Stomach smooth muscle (tissue), 2 donors: ENCODE results near the gene FAM107B.

Experiments
- H3K27ac ChIP-seq: one replicate; pipeline ENCODE4 v1.7.0; 2013; ENCODE audit warnings: mild to moderate bottlenecking, low read length, inconsistent platforms
- H3K27me3 ChIP-seq, 2 donors: one replicate each; pipeline ENCODE4 v1.7.0; 2013; ENCODE audit warnings: low read length in 2 of 2; ENCODE audit not compliant: insufficient read depth in 2 of 2, control insufficient read depth in 1 of 2
- H3K36me3 ChIP-seq, 2 donors: one replicate each; pipeline ENCODE4 v1.7.0; 2013; ENCODE audit warnings: low read length in 2 of 2; ENCODE audit not compliant: control insufficient read depth in 2 of 2, insufficient read depth in 2 of 2
- H3K4me1 ChIP-seq: one replicate; pipeline ENCODE4 v1.7.0; 2013; ENCODE audit warnings: low read length; ENCODE audit not compliant: control insufficient read depth, insufficient read depth
- H3K4me3 ChIP-seq, 2 donors: one replicate each; pipeline ENCODE4 v1.7.0; 2013; ENCODE audit warnings: low read length in 2 of 2
- H3K9ac ChIP-seq, 2 donors: one replicate each; pipeline ENCODE4 v1.7.0; 2013; ENCODE audit warnings: low read length in 2 of 2, mild to moderate bottlenecking in 1 of 2
- H3K9me3 ChIP-seq, 2 donors: one replicate each; pipeline ENCODE4 v1.7.0; 2013; ENCODE audit warnings: low read length in 2 of 2; ENCODE audit not compliant: control insufficient read depth in 2 of 2
- donor health status: healthy.
- donor health status: Pancreatic carcinoma.

FAM107B gene

GRCh38 chr10:14468726-14469125 is 306.0 kb downstream of the FAM107B start:
- H3K36me3 ChIP-seq: no peaks in the 10 kb centered on the region
- H3K9ac ChIP-seq: no peak overlapping the region
- H3K4me3 ChIP-seq: no peak overlapping the region
- H3K27ac ChIP-seq: no peak overlapping the region
- H3K27me3 ChIP-seq: peaks cover 0 to 4% of the 10 kb centered on the region in 2 donors
- no peaks in the 10 kb centered on the region for H3K9me3 ChIP-seq
- H3K4me1 ChIP-seq: peaks cover 4% of the 10 kb centered on the region
